Neural cell (in vitro differentiated cells): ENCODE data around the gene COG1. TPM values are rescaled to one million over a fixed set of nuclear protein-coding genes. Genes with fewer than 3 reads are reported as not detected.

Experiments
- H2AFZ ChIP-seq: fragments of 200-600, 300-800 bp; sonication (generic), shearing (Covaris generic); 2 replicates; pipeline ENCODE4 v1.6.0; 2014; ENCODE audit warnings: low read depth, mild to moderate bottlenecking, antibody characterized with exemption, low read length, moderate library complexity
- H3F3A ChIP-seq: fragments of 200-600 bp; shearing (Covaris generic); 2 replicates; pipeline ENCODE4 v1.6.1; 2016; ENCODE audit warnings: mild to moderate bottlenecking, moderate library complexity, mixed read lengths, antibody characterized with exemption, low read length; ENCODE audit not compliant: insufficient read depth, poor library complexity, severe bottlenecking
- H3K27ac ChIP-seq: fragments of 200-600, 300-800 bp; sonication (generic), shearing (Covaris generic); 2 replicates; pipeline ENCODE4 v1.5.1; 2014; ENCODE audit warnings: mild to moderate bottlenecking, low read length, moderate library complexity
- H3K27me3 ChIP-seq: fragments of 300-800, 200-600 bp; sonication (generic), shearing (Covaris generic); 2 replicates; pipeline ENCODE4 v1.6.0; 2014; ENCODE audit warnings: mild to moderate bottlenecking, low read depth, low read length, moderate library complexity; ENCODE audit not compliant: insufficient read depth
- H3K36me3 ChIP-seq: fragments of 300-800, 200-600 bp; sonication (generic), shearing (Covaris generic); 2 replicates; pipeline ENCODE4 v1.5.1; 2014; ENCODE audit warnings: mild to moderate bottlenecking, antibody characterized with exemption, low read length, moderate library complexity; ENCODE audit not compliant: insufficient read depth
- H3K4me2 ChIP-seq: fragments of 300-800, 200-600 bp; sonication (generic), shearing (Covaris generic); 2 replicates; pipeline ENCODE4 v1.6.0; 2014; ENCODE audit warnings: mild to moderate bottlenecking, low read length
- H3K4me3 ChIP-seq: fragments of 300-800, 200-600 bp; sonication (generic), shearing (Covaris generic); 2 replicates; pipeline ENCODE4 v1.5.1; 2014; ENCODE audit warnings: mild to moderate bottlenecking, low read length, moderate library complexity
- H3K79me2 ChIP-seq: fragments of 200-600 bp; shearing (Covaris generic); replicated peaks from 2 replicates; pipeline ENCODE4 v1.6.0; 2014; ENCODE audit warnings: mild to moderate bottlenecking, low read length, moderate library complexity; ENCODE audit not compliant: insufficient read depth
- H3K9ac ChIP-seq: fragments of 300-800, 200-600 bp; sonication (generic), shearing (Covaris generic); 2 replicates; pipeline ENCODE4 v1.6.1; 2016; ENCODE audit warnings: mild to moderate bottlenecking, low read length, mixed read lengths
- H3K9me2 ChIP-seq: fragments of 200-600 bp; shearing (Covaris generic); 2 replicates; pipeline ENCODE4 v1.6.1; 2016; ENCODE audit warnings: mild to moderate bottlenecking, low read length, mixed read lengths; ENCODE audit not compliant: insufficient read depth
- H3K9me3 ChIP-seq: fragments of 200-600, 300-800 bp; sonication (generic), shearing (Covaris generic); 2 replicates; pipeline ENCODE4 v1.6.1; 2016; ENCODE audit warnings: mild to moderate bottlenecking, mixed run types, low read length, moderate library complexity, mixed read lengths
- H4K20me1 ChIP-seq: fragments of 200-600 bp; shearing (Covaris generic); 2 replicates; pipeline ENCODE4 v1.6.1; 2016; ENCODE audit warnings: mild to moderate bottlenecking, mixed run types; ENCODE audit not compliant: insufficient read depth
- CTCF ChIP-seq: fragments of 450-650 bp; IDR thresholded peaks from 2 replicates; pipeline ENCODE4 v1.5.1; 2014; ENCODE audit warnings: antibody characterized with exemption, mild to moderate bottlenecking, moderate library complexity; ENCODE audit not compliant: poor library complexity, severe bottlenecking
- EP300 ChIP-seq: fragments of 450-650 bp; conservative IDR thresholded peaks from 2 replicates; pipeline ENCODE4 v1.6.1; 2014; ENCODE audit warnings: antibody characterized with exemption, mild to moderate bottlenecking, moderate library complexity; ENCODE audit not compliant: poor library complexity, severe bottlenecking
- EZH2 ChIP-seq: fragments of 200-600, 300-800 bp; shearing (Covaris generic), sonication (generic); IDR thresholded peaks from 2 replicates; pipeline ENCODE4 v1.6.1; 2014; ENCODE audit warnings: antibody characterized with exemption, low read length, borderline replicate concordance, mild to moderate bottlenecking; ENCODE audit not compliant: insufficient read depth, poor library complexity, severe bottlenecking
- MXI1 ChIP-seq: fragments of 450-650 bp; conservative IDR thresholded peaks from 2 replicates; pipeline ENCODE4 v1.6.1; 2014; ENCODE audit warnings: antibody characterized with exemption, mild to moderate bottlenecking; ENCODE audit not compliant: poor library complexity, severe bottlenecking
- POLR2AphosphoS5 ChIP-seq: IDR thresholded peaks from 2 replicates; pipeline ENCODE4 v1.6.1; 2012
- RAD21 ChIP-seq: fragments of 450-650 bp; conservative IDR thresholded peaks from 2 replicates; pipeline ENCODE4 v1.6.1; 2014; ENCODE audit warnings: antibody characterized with exemption, mild to moderate bottlenecking, moderate library complexity
- REST ChIP-seq: IDR thresholded peaks from 2 replicates; pipeline ENCODE4 v1.6.1; 2012; ENCODE audit warnings: borderline replicate concordance
- SMC3 ChIP-seq: fragments of 450-650 bp; conservative IDR thresholded peaks from 2 replicates; pipeline ENCODE4 v1.6.1; 2014; ENCODE audit warnings: antibody characterized with exemption, mild to moderate bottlenecking, moderate library complexity; ENCODE audit not compliant: poor library complexity
- TAF1 ChIP-seq: IDR thresholded peaks from 2 replicates; pipeline ENCODE4 v1.6.1; 2012; ENCODE audit warnings: low read depth
- polyA plus RNA-seq: library from polyadenylated mRNA; depleted of rRNA; stranded (reverse); fragments of >200 nt; gene quantifications from 2 replicates; pipeline ENCODE4 v1.2.3, GENCODE V29; 2014

COG1 gene
- polyA plus RNA-seq, 1 donor from 2014 or later, result 23.5 TPM

- H3K4me3 ChIP-seq, result no peak overlapping the region
- H3K9ac ChIP-seq, result no peak overlapping the region
- no peak overlapping the region for H3K27ac ChIP-seq
- H3K79me2 ChIP-seq, result peaks cover 33% of the 10 kb centered on the region
- H4K20me1 ChIP-seq, result no peaks in the 10 kb centered on the region
- no peak overlapping the region for H3K4me2 ChIP-seq
- TF ChIP-seq TAF1, result no peak
- H3K36me3 ChIP-seq, result no peaks in the 10 kb centered on the region
- no peaks in the 10 kb centered on the region for H3K27me3 ChIP-seq
- no peaks in the 10 kb centered on the region for H3K9me3 ChIP-seq
- no peaks in the 10 kb centered on the region for H3K9me2 ChIP-seq
- H2AFZ ChIP-seq, result no peak overlapping the region
- H3F3A ChIP-seq, result no peaks in the 10 kb centered on the region
Measured at GRCh38 chr17:73227379-73227778, 34.5 kb downstream of the COG1 start.

GRCh38 chr17:73227944-73228343 is 35.1 kb downstream of the COG1 start:
- no peak overlapping the region for H3K4me3 ChIP-seq
- H3K4me2 ChIP-seq, result no peak overlapping the region
- no peaks in the 10 kb centered on the region for H4K20me1 ChIP-seq
- no peaks in the 10 kb centered on the region for H3K9me3 ChIP-seq
- H3K9me2 ChIP-seq, result no peaks in the 10 kb centered on the region
- TF ChIP-seq REST (no peak), MXI1 (no peak), SMC3 (no peak), CTCF (no peak), EZH2 (no peak), TAF1 (no peak), POLR2AphosphoS5 (no peak), EP300 (no peak), RAD21 (no peak)
- no peaks in the 10 kb centered on the region for H3K36me3 ChIP-seq
- H3K27ac ChIP-seq, result no peak overlapping the region
- H3K79me2 ChIP-seq, result peaks cover 33% of the 10 kb centered on the region
- H3K27me3 ChIP-seq, result no peaks in the 10 kb centered on the region
- no peaks in the 10 kb centered on the region for H3F3A ChIP-seq
- no peak overlapping the region for H3K9ac ChIP-seq
- H2AFZ ChIP-seq, result no peak overlapping the region

GRCh38 chr17:73228748-73229236 is 35.9 kb downstream of the COG1 start:
- no peaks in the 10 kb centered on the region for H3K27me3 ChIP-seq
- TF ChIP-seq RAD21, result no peak
- TF ChIP-seq SMC3, result no peak
- no peak for TF ChIP-seq POLR2AphosphoS5
- no peak for TF ChIP-seq CTCF
- no peak for TF ChIP-seq EZH2
- no peak for TF ChIP-seq EP300
- TF ChIP-seq MXI1, result no peak
- no peak for TF ChIP-seq REST
- no peak for TF ChIP-seq TAF1
- H3K9me2 ChIP-seq, result no peaks in the 10 kb centered on the region
- H3F3A ChIP-seq, result no peaks in the 10 kb centered on the region
- H3K4me2 ChIP-seq, result no peak overlapping the region
- no peaks in the 10 kb centered on the region for H3K9me3 ChIP-seq
- H4K20me1 ChIP-seq, result no peaks in the 10 kb centered on the region
- no peak overlapping the region for H3K27ac ChIP-seq
- no peak overlapping the region for H3K4me3 ChIP-seq
- no peak overlapping the region for H3K9ac ChIP-seq
- H3K79me2 ChIP-seq, result peaks cover 38% of the 10 kb centered on the region
- no peak overlapping the region for H2AFZ ChIP-seq
- H3K36me3 ChIP-seq, result no peaks in the 10 kb centered on the region
